CD4-positive, alpha-beta T cell treated with Interleukin-6 at 100 ng/mL for 8 hours (primary cell): ENCODE data around the gene POLR2B.
"Not testable (repeated sequence)": the region's sequence is repeated elsewhere in the genome, so short reads cannot be mapped to it uniquely, and the experiment has no call there.

Source experiments
- DNase-seq: peaks from one replicate; pipeline ENCODE4 v3.0.0-alpha.2; 2020; ENCODE audit warnings: mixed read lengths, low spot score

The POLR2B gene

GRCh38 chr4:56978750-56979303, at the start of gene POLR2B:
POLR2B (plus strand) TSS chr4:56978896; CDS start chr4:56978986, 90 bp downstream.
- DNase-seq = peak; percentile 85

GRCh38 chr4:56930638-56931037, 48.1 kb upstream of the POLR2B start:
- no peak for DNase-seq

- DNase-seq = no peak
Observed at GRCh38 chr4:56931924-56932323, 46.8 kb upstream of the POLR2B start.

- no peak for DNase-seq
Observed at GRCh38 chr4:56937262-56937661, 41.4 kb upstream of the POLR2B start.

GRCh38 chr4:56939826-56940225, 38.9 kb upstream of the POLR2B start:
- DNase-seq = not testable (repeated sequence)

- DNase-seq = no peak
Observed at GRCh38 chr4:56940403-56940802, 38.3 kb upstream of the POLR2B start.

- no peak for DNase-seq
Observed at GRCh38 chr4:56940971-56941370, 37.7 kb upstream of the POLR2B start.

- no peak for DNase-seq
Observed at GRCh38 chr4:56941403-56941802, 37.3 kb upstream of the POLR2B start.

- no peak for DNase-seq
Observed at GRCh38 chr4:56953680-56954520, 24.8 kb upstream of the POLR2B start.

GRCh38 chr4:56958111-56958517, 20.6 kb upstream of the POLR2B start:
- no peak for DNase-seq

GRCh38 chr4:56959100-56959499, 19.6 kb upstream of the POLR2B start:
- DNase-seq = no peak

GRCh38 chr4:56961107-56961500, 17.6 kb upstream of the POLR2B start:
- DNase-seq = no peak

- no peak for DNase-seq
Observed at GRCh38 chr4:56971383-56971782, 7.3 kb upstream of the POLR2B start.

GRCh38 chr4:56972389-56972788, 6.3 kb upstream of the POLR2B start:
- no peak for DNase-seq

- DNase-seq = no peak
Observed at GRCh38 chr4:56972809-56973208, 5.9 kb upstream of the POLR2B start.

GRCh38 chr4:56973336-56973735, 5.4 kb upstream of the POLR2B start:
- DNase-seq = no peak

- DNase-seq = no peak
Observed at GRCh38 chr4:56976283-56976836, 2.3 kb upstream of the POLR2B start.

GRCh38 chr4:56976837-56977320, 1.8 kb upstream of the POLR2B start:
- DNase-seq = peak; percentile 38

GRCh38 chr4:56977321-56978012, 1.2 kb upstream of the POLR2B start, which contains the start of gene NOA1:
NOA1 (minus strand) TSS chr4:56977606; CDS start chr4:56977585, 21 bp downstream.
- peak; percentile 98 for DNase-seq

GRCh38 chr4:56979421-56980072, 851 bp downstream of the POLR2B start:
- peak; percentile 18 for DNase-seq

- no peak for DNase-seq
Observed at GRCh38 chr4:56981795-56982201, 3.1 kb downstream of the POLR2B start.

GRCh38 chr4:56986192-56986591, 7.5 kb downstream of the POLR2B start:
- no peak for DNase-seq
